ENCODE measurements around the gene ZNF236.

Gene ZNF236

DNA sequence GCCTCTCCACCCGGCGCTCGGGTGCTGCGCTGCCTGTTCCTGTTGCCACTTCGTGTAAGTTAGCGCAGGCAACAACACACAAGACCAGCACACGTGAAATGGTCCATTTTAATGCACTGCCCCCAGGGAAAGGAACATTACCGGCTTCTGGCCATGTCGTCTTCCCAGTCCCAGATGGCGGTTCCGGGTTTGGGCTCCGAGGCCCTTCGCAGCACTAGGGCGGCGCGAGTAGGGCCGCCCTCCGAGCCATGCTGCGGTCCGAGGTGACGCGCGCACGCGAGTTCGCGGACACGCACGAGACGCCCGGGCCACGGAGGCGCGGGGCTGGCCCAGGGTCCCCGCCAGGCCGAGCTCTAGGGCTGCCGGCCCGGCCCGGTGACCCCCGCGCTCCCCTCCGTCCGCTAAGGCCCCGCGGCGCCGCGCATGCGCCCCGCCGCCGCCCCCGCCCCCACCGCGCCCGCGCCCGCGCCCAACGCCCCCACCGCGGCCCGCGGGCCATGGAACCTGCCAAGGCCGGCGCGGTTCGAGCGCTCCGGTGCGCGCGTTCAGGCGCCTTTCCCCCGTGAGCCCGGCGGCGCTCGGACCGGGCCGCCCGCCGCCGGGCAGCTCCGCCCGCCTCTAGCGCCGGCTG, 367 bp upstream of the ZNF236 start:
- DNase-seq = no peak

DNA sequence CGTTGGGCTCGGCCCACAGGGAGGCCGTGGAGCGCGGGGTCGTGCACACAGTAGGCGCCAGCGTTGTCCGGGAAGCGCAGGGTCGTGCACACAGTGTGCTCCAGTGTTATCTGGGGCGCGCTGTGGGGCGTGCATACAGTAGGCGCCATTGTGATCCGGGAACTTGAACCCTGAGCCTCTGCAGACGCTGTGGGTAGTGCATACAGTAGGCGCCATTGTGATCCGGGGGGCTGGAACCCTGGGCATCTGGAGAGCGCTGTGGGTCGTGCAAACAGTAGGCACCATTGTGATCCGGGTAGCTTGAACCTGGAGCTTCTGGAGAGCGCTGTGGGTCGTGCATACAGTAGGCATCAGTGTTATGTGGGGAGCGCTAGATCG, 793 bp downstream of the ZNF236 start:
- DNase-seq = no peak

DNA sequence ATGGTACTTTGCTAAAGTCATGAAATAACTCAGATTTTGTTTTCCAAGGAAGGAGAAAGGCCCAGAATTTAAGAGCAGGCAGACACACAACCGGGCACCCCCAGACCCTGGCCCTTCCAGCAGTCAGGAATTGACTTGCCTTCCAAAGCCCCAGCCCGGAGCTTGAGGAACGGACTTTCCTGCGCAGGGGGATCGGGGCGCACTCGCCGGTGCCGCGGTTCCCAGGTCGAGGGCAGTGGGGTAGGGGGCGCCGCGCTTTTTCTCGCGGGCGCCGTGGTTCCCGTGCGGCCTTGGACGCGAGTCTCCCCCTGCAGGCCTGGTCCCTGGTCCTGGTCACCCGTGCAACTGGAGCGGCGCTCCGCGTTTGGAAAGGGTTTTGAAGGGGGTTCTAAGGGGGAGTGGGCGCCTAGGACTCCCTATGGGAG, 1.2 kb downstream of the ZNF236 start:
- DNase-seq = no peak

DNA sequence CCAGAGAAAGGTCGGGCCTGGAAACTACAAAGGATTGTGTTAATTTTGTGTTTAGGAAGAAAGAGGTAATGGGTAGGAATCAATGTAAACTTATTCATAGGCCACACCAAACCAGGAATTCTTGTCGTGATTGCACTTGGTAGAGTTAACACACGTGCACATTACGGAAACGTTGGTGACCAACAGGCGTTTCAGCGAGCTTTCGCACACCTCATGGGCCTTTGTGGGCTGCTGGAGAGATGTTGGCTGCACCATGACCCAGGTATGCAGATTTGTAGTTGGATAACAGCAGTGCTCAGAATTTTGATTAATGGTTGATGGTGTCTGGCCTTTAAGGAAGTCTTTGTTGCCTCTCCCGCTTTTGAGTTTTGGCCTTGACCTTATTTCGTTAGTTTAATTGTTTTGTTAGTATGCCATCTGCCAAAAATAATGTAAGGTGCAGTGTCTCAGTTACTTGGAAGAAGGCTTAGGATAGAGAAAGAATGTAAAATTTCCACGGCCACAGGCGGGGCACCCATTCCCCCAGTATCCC, 1.9 kb downstream of the ZNF236 start:
- no peak for DNase-seq

DNA sequence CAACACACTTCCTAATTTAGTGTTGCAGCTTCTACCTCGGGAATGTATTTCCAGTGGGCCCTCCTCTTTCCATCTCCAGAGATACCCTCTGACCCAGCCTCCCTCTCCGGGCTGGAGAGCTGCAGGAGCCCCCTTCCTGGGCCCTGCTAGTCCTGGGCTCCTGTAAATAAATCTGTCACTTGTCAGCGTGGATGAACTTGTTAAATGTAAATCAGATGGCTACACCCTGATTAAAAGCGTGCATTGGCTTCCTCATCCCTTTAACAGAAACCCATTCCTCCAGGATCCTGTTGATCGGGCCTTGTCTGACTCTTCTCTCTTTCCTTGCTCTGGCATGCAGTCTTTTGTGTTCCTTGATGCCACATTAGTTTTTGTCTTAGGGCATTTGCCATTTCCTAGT, 2.4 kb downstream of the ZNF236 start:
- no peak for DNase-seq

DNA sequence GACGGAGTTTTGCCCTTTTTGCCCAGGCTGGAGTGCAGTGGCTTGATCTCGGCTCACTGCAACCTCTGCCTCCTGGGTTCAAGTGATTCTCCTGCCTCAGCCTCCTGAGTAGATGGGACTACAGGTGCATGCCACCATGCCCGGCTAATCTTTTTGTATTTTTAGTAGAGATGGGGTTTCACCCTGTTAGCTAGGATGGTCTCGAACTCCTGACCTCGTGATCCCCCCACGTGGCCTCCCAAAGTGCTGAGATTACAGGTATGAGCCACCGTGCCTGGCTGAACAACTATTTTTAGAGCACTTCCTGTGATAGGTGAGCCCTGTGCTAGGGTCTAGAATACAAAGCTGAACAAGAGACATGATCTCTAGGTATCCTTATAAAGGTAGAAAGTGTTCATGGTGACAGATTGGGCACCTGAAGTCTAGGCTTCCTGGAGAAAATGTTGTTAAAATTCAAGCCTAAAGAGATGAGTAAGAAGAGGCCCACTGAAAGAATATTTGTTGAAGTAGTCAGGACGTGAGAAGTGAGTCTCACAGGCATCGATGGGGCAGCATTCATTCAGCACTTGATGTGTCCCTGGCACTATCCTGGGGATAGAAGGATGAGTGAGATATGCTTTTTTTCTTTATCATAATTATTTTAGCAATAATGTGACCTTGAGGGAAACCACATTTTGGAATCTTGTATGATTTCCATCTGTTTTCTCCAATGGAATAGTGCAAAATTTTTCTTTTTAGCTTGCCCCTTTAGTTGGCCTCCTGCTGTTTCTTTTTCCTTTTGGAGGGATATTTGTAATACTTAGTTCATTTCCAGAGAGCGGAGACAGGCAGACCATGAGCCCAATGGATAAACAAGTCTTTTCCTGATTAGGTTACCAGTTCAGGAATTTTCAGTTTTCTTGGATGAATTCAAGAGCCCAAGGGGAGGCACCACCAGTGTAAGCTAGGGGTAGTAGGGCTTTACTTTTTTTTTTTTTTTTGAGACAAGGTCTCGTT, 5.1 kb downstream of the ZNF236 start:
- DNase-seq = no peak

DNA sequence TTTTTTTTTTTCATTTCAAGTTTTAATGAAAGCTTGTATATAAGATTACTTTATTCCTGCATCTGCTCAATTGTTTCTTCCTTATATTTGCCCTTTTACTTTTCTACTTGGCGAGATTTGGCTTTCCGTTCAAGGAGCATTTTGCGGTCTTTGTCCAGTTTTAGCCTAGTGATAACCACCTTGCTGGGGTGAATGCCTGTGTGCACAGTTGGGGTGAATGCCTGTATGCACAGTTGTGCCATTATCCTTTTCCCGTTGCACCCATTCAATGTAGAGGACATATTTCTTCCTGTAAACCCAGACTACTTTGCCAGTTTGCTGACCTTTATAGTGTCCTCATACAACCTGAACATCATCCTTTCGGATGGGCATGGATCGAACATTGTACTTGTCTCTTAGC, 12.0 kb downstream of the ZNF236 start:
- no peak for DNase-seq

DNA sequence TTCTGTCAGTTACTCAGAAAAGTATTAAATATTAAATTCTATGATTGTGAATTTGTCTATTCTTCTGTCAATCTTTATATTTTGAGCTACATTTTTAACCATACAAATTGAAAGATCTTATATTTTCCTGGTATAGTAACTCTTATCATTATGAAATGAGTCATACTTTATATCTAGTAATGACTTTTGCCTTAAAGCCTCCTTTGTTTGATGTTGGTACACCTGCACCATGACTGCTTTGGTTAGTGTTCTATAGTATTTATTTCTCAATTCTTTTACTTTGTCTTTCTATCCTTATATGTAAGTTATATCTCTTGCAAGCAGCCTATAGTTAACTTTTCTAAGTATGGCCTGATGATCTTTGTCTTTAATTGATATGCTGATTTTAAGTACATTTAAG, 13.0 kb downstream of the ZNF236 start:
- no peak for DNase-seq

DNA sequence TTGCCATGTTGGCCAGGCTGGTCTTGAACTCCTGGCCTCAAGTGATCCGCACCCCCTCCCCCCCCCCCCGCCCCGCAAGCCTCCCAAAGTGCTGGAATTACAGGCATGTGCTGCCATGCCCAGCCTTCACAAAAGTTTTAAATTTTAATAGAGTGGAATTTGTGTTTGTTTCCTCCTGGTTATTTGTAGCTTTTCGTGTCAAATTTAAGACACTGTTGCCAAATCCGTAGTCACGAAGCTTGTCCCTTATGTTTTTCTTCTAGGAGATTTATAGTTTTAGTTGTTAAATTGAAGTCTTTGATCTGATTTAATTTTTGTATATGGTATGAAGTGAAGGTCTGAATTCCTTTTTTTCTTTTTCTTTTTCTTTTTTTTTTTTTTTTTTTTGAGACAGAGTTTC, 14.7 kb downstream of the ZNF236 start:
- DNase-seq = no peak

DNA sequence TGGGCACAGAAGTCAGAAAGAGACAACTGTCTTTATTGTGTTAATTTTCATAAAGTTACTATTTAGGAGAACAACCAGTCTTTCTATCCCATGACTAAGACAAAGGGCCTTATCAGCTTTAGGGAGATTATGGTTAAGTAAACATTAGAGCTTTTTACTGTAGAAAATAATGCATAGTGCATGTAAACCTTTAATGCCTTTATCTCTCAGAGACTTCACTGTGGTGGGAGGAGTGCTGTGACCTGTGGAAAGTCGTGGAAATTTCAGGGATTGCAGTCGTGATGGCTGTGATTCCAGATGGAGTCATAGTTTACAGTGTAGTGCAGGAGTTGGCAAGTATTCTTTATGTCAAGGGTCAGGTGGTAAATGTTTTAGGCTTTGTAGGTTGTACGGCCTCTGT, 15.8 kb downstream of the ZNF236 start:
- DNase-seq = no peak

DNA sequence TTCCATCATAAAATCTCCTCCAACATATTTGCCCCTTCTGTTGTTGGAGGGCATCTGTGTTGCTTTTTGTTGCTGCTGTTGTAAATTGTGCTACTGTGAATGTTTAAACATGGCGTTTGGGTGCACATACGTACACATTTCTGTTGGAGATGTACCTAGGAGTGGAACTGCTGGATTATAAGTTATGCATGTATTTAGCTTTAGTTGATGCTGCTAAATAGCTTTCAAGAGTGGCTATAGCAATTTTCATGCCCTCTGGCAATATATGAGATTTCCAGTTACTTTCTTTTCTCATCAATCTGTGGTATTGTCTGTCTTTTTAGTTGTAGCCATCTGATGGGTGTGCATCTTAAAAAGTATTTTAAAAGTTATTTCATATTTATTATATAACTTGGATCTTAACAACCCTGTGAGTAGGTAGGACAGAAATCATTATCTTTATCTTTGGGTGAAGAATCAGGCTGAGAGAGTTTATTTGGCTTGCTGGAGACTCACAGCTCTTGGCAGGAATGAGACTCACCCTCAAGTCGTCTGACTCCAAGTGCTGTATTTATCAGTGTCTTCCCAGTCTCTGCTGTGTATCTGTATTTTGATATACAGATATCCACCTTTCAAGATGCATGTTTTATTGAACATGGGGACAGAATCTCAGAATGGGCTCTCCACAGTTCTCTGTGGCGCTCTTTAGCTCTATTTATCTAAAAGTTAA, 16.9 kb downstream of the ZNF236 start:
- no peak for DNase-seq

DNA sequence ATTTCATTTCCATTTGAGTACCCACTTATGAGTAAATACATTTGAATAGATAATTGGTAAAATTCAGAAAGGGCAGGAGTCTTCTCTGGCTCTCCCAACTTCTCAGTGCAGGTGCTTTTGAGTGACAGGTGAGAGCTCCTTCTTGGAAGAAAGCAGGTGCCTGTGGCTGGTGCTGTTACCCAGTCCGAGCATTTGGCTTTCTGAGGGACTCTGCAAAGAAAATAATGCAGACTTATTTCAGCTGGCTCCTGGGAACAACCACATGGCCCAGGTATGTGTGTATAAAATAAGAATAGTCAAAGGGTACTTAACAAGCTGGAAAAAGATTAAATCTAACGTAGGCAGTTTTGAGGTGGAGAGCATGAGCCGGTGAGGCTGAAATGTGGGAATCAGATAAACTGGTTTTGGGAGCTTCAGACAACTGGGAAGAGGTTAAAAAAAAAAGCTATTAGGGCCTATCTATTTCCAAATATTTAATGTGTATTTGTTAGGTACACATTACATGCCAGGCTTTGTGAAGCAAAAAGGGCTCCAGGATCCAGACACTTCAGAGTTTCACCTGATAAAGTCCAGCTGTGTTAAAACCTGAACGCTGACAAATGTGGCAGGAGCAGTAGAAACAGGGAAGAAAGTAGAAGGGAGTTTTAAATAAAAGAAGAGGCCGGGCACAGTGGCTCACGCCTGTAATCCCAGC, 20.6 kb downstream of the ZNF236 start:
- DNase-seq = no peak

DNA sequence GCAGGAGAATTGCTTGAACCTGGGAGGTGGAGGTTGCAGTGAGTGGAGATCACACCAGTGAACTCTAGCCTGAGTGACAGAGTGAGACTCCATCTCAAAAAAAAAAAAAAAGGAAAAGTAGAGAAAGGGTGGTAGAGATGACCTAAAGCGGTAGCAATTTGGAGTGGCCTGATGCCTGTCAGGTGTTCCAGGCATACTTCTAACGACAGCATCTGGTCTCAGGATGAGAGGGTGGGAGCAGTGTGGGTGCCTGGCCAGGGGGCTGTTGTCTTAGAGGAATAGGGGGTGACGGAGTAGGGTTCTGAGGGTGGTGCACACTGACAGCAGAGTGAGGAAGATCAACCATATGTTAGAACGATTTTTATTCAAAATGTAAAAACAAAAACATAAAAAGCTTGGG, 21.8 kb downstream of the ZNF236 start:
- DNase-seq = no peak

DNA sequence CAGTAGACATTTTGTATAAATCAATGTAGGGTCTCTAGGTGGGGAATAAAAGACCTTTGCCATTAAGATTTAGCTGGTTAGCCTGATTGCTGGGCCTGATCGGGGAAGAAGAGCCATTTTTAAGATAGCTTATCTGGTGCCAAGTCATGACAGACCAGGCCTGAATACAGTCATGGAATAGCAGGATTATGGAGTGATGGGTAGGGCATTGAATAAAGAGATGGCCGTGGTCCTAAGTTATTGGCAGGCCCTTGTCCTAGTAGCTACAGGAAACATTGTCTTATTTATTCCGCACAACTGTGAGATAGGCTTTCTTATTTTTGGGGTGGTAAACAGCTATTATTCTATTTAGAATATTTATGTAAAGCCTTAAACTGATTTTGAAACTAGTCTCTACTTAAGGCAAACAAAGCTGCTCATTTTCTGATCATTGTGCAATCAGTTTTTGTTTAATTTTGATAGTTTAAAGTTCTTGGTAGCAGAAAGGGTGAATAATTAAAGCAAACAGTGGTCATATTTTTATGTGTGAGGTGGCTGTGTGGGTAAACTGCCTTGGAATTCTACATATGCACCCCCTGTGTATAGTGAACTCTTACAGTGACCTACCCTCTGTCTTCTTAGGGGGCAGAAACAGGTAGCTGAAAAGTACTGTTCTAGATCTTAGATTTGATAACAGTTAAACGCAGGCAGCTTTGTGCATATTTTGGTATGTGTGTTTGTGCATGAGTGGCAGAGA, 22.6 kb downstream of the ZNF236 start:
- DNase-seq = no peak

DNA sequence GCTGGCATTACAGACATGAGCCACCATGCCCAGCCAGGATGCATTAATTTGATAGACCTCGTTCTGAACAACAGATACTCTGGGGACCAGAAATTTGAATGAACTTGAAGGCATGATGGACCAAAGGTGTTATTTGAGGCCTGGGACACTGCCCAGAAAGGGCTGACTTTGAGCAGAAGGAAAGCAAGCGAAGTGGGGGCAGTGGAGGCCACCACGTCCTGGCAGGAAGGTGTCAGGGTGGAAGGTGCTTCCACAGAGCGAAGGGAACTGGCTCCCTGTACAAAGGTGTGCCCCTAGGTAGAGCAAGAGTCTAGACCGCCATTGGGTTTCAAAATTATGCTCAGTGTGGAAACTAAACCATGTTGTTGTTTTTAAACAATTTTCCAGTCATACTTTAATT, 23.9 kb downstream of the ZNF236 start:
- no peak for DNase-seq

DNA sequence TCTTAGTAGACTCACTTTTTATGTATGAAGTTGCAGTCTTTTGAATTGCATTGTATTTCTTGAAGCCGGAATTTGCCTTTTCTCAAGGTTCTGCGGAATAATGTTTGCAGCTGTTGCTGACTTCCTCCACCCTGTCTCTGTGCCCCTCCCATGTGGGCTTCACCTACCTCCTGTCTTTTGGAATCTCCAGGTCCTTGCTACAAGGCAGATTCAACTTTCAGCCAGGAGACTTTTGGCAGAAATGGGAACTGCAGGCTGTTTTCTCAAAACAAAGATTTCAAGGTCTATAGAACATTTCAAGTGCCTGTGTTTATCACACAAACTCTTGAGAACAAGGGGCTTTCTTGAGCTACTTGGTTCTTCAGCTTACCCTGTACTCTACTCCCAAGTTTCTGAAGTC, 25.6 kb downstream of the ZNF236 start:
- DNase-seq = no peak

DNA sequence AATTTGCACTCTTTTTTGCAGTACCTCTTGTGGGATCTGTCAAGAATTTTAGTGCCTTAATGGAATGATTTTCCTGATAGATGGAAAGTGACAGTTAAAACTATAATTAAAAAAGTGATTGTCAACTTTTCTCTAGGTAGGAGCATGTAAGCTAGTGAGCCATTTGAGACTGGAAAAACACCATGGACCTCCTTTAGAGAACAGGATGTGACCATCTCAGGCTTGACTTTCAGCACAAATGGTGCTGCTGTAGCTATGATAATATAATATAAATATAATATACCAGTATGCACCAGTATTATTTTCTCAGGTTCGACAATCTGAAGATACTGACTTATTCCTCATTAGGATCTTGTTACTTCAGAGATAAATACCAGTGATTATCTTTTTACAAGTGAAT, 27.8 kb downstream of the ZNF236 start:
- DNase-seq = no peak

DNA sequence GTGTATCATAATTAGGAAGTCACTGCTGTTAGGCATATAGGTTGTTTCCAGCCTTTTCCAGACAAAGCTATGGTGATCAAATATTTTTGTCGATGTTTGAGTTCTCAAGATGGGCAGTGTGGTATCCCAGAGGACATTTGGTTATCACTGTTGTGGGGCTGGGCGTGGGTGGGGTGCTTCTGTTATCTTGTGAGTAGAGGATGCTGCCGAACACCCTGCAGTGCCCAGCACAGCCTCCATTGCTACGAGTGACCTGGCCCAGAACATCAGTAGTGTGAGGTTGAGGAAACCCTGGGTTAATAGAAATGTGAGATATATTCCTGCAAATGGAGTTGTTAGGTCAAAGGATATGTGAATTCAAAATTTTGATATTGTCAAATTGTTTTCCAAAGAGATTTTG, 33.2 kb downstream of the ZNF236 start:
- DNase-seq = no peak

DNA sequence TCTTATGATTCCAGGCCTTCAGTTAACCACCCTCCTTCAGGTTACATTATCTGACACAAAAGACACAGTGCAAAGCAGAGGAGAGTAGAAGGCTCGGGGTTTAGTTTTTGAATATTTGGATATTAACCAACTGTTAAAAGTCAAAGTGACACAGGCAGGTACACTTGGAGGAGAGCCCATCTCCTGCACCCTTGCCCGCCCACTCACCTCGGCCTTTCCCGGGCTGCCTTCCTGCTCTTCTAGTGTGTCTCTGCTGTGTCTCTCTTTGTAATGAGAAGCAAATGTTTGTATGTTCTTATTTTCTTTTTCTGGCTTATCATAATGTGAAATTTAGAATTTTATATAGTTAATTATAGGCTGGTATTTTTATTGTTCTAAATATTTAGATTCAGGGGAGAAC, 35.1 kb downstream of the ZNF236 start:
- DNase-seq = no peak

DNA sequence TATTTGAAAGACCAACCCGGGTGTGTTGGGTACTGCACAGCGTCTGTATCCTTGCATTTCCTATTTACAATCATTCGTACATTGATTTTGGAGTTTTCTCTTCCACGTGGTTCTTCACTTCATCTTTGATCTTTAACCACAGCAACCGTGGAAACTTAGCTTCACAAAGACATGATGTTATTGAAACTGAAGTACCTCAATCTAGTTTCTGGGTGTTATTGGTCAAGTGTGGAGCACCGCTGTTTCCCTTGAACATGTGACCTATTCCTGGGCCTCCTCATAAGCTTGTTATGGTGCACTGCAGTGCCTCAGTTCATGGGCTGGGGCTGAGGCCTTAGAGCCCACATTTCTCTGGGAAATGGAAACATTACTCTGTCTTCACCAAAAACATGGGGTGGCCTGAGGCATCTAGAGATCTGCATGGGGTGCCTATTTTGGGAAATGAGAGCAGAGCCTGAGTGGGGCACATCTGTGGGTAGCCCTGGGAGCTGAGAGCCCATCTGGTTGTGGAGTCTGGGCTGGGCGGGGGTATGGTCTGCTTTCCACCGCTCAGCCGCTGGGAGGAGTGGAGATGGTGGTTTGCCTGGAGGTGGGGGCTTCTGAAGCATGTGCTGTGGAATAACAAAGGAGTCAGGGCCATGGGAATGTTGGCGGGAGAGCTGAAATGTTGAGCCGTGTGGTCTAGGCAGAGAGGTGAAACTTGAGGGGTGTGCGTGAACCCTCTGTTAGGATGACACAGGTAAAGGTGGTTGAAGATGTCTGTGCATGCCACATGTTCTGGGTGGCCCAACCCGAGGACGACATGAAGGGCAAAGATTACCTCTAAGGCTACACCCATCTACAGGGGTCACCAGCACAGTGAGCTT, 37.4 kb downstream of the ZNF236 start:
- no peak for DNase-seq

DNA sequence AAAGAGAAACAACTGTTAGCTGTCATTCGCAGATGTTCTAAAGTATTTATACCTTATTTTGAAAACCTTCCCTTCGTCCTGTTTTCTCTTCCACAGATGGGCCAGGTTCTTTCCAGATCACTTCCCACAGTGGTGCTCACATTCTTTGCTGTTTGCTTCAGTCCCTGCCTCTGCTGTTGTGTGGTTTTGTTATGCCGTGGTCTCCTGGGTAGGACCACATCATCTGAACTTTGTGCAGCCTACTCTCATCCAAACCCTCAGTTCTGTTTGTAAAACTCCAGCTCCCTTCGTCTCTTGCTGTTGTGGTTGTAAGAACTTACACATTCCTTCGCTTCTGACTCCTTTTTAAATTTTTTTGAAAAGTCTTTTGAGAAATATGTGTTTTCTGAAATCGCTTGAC, 38.1 kb downstream of the ZNF236 start:
- no peak for DNase-seq

All from SIG-M5 (cell line).